Loucy (cell line): ENCODE results near the gene NUP35.
A peak's percentile ranks its signal among the peaks of the same experiment; 100 is the strongest.

Experiments used
- CTCF ChIP-seq: fragments of 200-600 bp; sonication (generic); conservative IDR thresholded peaks from 2 replicates; pipeline ENCODE4 v1.5.1; 2014; ENCODE audit warnings: mild to moderate bottlenecking, antibody characterized with exemption, low read length
- EZH2phosphoT487 ChIP-seq: fragments of 200-600 bp; IDR thresholded peaks from 2 replicates; pipeline ENCODE4 v1.6.1; 2018; ENCODE audit warnings: antibody characterized with exemption, mild to moderate bottlenecking, moderate library complexity, borderline replicate concordance

GRCh38 chr2:183093857-183094657 is 30.2 kb upstream of the NUP35 start:
- TF ChIP-seq CTCF: 0 out of 2 replicates have a peak, but pooled peaks have one; percentile 17
- TF ChIP-seq EZH2phosphoT487: no peak
